CD4-positive, alpha-beta T cell treated with Interleukin-4 for 4 hours (primary cell): Measurements from ENCODE around the gene HHIPL1.

Experiments used
- DNase-seq: peaks from one replicate; pipeline ENCODE4 v3.0.0-alpha.2; 2020

The HHIPL1 gene

GRCh38 chr14:99644723-99645544, at the start of gene HHIPL1:
Gene HHIPL1, plus strand, starts transcription at chr14:99645129. Its CDS starts 79 bp downstream, at chr14:99645208.
- DNase-seq: no peak

- DNase-seq: no peak
Measured at GRCh38 chr14:99595524-99595923, 49.4 kb upstream of the HHIPL1 start.

- no peak for DNase-seq
Measured at GRCh38 chr14:99596071-99596627, 48.8 kb upstream of the HHIPL1 start.

GRCh38 chr14:99596772-99597171, 48.2 kb upstream of the HHIPL1 start:
- DNase-seq: no peak

GRCh38 chr14:99597911-99598600, 46.9 kb upstream of the HHIPL1 start:
- no peak for DNase-seq

- no peak for DNase-seq
Measured at GRCh38 chr14:99598774-99599173, 46.2 kb upstream of the HHIPL1 start.

- no peak for DNase-seq
Measured at GRCh38 chr14:99599393-99599792, 45.5 kb upstream of the HHIPL1 start.

GRCh38 chr14:99600232-99600888, 44.6 kb upstream of the HHIPL1 start:
- DNase-seq: no peak

GRCh38 chr14:99601361-99601831, 43.5 kb upstream of the HHIPL1 start:
- DNase-seq: no peak

- no peak for DNase-seq
Measured at GRCh38 chr14:99602054-99602787, 42.7 kb upstream of the HHIPL1 start.

- DNase-seq: no peak
Measured at GRCh38 chr14:99602788-99603415, 42.0 kb upstream of the HHIPL1 start.

- peak; percentile 42 for DNase-seq
Measured at GRCh38 chr14:99603471-99604277, 41.3 kb upstream of the HHIPL1 start, which contains the start of gene CCDC85C. Gene CCDC85C, minus strand, starts transcription at chr14:99604207. Its CDS starts 248 bp downstream, at chr14:99603959.

- peak; percentile 95 for DNase-seq
Measured at GRCh38 chr14:99604278-99604765, 40.6 kb upstream of the HHIPL1 start.

- no peak for DNase-seq
Measured at GRCh38 chr14:99604766-99605298, 40.1 kb upstream of the HHIPL1 start.

GRCh38 chr14:99605299-99605961, 39.5 kb upstream of the HHIPL1 start:
- DNase-seq: peak; percentile 85

GRCh38 chr14:99606359-99606758, 38.6 kb upstream of the HHIPL1 start:
- DNase-seq: no peak

GRCh38 chr14:99608591-99608990, 36.3 kb upstream of the HHIPL1 start:
- no peak for DNase-seq

- no peak for DNase-seq
Measured at GRCh38 chr14:99609245-99610170, 35.4 kb upstream of the HHIPL1 start.

GRCh38 chr14:99611646-99612045, 33.3 kb upstream of the HHIPL1 start:
- DNase-seq: no peak
